ENCODE results near the gene PLA2G4A.

DNA sequence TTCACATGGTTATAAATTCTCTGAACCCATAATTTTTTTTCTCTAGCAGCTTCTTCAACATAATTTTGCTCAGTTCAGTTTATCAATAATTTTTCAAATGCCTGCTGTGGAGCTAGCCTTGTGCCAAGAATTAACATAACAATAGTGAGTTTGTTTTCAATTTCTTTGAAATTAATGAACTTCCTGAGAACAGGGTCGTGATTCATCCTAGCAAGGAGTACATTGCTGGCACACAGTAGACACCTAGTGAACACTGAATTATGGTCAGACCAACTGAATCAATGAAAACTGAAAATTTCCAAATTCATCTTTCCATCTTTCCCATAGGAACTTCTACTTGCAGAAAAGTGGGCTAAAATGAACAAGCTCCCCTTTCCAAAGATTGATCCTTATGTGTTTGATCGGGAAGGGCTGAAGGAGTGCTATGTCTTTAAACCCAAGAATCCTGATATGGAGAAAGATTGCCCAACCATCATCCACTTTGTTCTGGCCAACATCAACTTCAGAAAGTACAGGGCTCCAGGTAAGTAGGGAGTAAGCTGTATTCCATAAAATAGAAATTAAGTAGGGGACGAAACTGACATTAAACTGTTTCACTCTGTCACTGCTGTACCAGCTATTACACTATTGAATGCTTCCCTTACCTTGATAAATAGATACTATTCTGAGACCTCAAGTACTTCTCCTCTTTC is 148.7 kb downstream of the PLA2G4A start:
- TF ChIP-seq, protein P1, sequence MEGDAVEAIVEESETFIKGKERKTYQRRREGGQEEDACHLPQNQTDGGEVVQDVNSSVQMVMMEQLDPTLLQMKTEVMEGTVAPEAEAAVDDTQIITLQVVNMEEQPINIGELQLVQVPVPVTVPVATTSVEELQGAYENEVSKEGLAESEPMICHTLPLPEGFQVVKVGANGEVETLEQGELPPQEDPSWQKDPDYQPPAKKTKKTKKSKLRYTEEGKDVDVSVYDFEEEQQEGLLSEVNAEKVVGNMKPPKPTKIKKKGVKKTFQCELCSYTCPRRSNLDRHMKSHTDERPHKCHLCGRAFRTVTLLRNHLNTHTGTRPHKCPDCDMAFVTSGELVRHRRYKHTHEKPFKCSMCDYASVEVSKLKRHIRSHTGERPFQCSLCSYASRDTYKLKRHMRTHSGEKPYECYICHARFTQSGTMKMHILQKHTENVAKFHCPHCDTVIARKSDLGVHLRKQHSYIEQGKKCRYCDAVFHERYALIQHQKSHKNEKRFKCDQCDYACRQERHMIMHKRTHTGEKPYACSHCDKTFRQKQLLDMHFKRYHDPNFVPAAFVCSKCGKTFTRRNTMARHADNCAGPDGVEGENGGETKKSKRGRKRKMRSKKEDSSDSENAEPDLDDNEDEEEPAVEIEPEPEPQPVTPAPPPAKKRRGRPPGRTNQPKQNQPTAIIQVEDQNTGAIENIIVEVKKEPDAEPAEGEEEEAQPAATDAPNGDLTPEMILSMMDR (IDR thresholded peaks at IDR 0.05; ENCODE audit: extremely low read depth in 1 of 2, insufficient read depth in 1 of 2, low read depth in 1 of 2, low read length in 2 of 2), result no peak
- no peak for TF ChIP-seq EZH2 (IDR thresholded peaks at IDR 0.05; ENCODE audit: borderline replicate concordance, low read depth, low read length, severe bottlenecking)
